C4-2B (cell line): ENCODE measurements around the gene RSPH9.

ENCODE experiments used
- H3K27ac ChIP-seq: fragments of 450-650 bp; 2 replicates; pipeline ENCODE4 v1.5.1; 2017
- ZFX ChIP-seq: fragments of 450-650 bp; IDR thresholded peaks from 2 replicates; pipeline ENCODE4 v1.6.1; 2017
- TF ChIP-seq, protein P1 (sequence below): fragments of 450-650 bp; conservative IDR thresholded peaks from 2 replicates; pipeline ENCODE4 v1.5.1; 2017; ENCODE audit warnings: mild to moderate bottlenecking

Gene RSPH9

GRCh38 chr6:43665376-43665775 lies 20.5 kb downstream of the RSPH9 start:
- no peak for TF ChIP-seq ZFX
- no peak overlapping the region for H3K27ac ChIP-seq

DNA sequence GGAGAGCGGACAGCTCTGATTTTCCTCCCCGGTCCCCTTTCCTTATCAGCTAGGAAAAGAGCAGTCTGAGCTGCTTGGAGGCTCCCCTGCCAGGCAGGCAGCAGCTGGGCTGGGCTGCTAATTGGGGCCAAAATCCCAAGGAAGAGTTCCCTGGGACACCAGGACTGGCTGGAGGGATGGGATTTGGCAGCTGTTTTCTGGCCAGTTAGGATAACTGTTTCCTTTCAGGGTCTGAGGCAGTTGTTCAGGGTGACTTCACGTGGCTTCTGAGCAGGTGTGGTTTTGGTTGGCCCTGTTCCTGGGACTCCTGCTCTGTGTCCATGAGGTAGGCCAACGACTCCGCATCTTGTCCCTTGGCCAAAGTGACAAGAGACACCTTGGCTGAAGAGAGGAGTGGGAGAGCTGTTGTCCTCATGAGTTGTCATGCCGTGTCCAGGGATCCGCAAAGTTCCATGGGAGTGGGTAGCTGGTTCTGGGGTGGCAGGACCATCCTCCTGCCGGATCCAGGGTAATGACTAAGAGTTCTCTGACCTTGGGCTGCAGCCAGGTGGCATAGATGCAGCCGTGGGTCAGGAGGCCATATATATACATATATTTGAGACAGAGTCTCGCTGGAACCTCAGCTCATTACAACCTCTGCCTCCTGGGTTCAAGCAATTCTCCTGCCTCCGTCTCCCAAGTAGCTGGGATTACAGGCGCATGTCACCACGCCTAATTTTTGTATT lies 21.5 kb downstream of the RSPH9 start:
- TF ChIP-seq, protein P1, sequence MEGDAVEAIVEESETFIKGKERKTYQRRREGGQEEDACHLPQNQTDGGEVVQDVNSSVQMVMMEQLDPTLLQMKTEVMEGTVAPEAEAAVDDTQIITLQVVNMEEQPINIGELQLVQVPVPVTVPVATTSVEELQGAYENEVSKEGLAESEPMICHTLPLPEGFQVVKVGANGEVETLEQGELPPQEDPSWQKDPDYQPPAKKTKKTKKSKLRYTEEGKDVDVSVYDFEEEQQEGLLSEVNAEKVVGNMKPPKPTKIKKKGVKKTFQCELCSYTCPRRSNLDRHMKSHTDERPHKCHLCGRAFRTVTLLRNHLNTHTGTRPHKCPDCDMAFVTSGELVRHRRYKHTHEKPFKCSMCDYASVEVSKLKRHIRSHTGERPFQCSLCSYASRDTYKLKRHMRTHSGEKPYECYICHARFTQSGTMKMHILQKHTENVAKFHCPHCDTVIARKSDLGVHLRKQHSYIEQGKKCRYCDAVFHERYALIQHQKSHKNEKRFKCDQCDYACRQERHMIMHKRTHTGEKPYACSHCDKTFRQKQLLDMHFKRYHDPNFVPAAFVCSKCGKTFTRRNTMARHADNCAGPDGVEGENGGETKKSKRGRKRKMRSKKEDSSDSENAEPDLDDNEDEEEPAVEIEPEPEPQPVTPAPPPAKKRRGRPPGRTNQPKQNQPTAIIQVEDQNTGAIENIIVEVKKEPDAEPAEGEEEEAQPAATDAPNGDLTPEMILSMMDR, result no peak
- no peak for TF ChIP-seq ZFX
- no peak overlapping the region for H3K27ac ChIP-seq

GRCh38 chr6:43667245-43668150 lies 22.7 kb downstream of the RSPH9 start:
- peak overlapping the region; percentile 55 for H3K27ac ChIP-seq
- TF ChIP-seq ZFX, result no peak
- TF ChIP-seq, protein P1, result peak; percentile 96

DNA sequence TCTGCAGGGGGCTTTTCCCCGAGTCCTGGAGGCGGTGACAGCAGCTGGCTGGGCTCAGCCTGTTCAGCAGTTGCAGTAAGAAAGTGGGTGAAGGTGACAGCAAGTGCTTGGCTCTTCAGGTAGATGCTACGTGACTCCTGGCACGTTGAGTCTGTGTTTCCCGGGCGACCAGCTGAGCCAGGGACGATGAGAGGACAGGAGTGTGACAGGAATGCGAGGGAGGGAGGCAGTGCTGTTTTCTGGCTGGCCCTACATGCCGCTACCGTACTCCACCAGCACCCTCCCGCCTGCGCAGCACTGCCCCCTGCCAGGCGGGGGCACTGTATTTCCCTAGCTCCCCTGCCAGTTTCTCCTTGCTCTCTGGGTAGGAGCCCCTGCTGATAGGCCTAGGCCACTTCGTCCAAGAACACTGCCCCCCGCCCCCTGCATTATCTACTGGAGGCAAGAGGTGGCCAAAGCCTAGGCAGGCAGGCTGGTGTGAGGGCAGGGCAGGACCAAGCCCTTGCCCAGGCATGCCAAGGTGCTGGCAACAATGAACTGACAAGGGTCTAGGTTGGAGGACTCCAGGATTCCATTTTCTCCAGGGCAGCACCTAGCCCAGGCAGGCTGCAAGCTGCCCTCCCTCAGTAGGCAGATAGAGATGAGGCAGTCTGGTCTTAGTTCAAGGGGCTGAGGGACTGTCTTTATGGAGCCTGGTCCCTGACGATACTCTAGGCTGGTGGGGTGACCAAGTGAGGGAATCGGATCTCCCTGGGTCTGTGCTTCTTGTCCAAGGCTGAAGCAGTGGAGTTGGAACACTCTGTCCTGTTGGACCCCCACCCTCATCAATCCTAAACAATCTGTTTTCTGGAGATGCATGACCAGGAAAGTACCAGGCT lies 23.6 kb downstream of the RSPH9 start:
- TF ChIP-seq ZFX, result no peak
- TF ChIP-seq, protein P1, result no peak; the same call in 1 of the 2 replicates
- peak overlapping the region; percentile 55 for H3K27ac ChIP-seq

- peak overlapping the region; percentile 55 for H3K27ac ChIP-seq
- TF ChIP-seq ZFX, result no peak
- TF ChIP-seq, protein P1, result no peak
Observed at GRCh38 chr6:43669050-43669921, 24.4 kb downstream of the RSPH9 start.

- TF ChIP-seq, protein P1, result no peak
- TF ChIP-seq ZFX, result no peak
- H3K27ac ChIP-seq, result peak overlapping the region; percentile 55; the same call in 1 of the 2 replicates
Observed at GRCh38 chr6:43669922-43670622, 25.2 kb downstream of the RSPH9 start.
